Measurements from ENCODE around the gene AGAP2.
"Not testable (repeated sequence)": the region's sequence is repeated elsewhere in the genome, so short reads cannot be mapped to it uniquely, and the experiment has no call there.

Gene AGAP2

DNA sequence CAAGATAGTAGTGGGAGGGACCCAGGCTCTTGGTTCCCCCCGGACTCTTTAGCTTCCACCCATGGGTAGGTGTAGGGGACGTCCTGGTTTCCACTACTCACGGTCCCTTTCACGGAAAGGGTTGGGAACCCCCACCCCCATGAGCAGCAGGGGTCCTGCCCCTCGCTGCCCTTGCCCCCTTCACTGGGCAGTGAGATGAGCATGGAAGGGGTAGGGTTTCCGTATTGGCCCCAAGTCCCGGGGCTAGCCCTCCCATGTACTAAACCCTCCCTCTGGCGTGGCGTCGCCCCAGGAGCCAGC is 12.7 kb downstream of the AGAP2 start:
- DNase-seq (ENCODE audit: extremely low read depth, insufficient read length), result no peak
- TF ChIP-seq, protein P1, sequence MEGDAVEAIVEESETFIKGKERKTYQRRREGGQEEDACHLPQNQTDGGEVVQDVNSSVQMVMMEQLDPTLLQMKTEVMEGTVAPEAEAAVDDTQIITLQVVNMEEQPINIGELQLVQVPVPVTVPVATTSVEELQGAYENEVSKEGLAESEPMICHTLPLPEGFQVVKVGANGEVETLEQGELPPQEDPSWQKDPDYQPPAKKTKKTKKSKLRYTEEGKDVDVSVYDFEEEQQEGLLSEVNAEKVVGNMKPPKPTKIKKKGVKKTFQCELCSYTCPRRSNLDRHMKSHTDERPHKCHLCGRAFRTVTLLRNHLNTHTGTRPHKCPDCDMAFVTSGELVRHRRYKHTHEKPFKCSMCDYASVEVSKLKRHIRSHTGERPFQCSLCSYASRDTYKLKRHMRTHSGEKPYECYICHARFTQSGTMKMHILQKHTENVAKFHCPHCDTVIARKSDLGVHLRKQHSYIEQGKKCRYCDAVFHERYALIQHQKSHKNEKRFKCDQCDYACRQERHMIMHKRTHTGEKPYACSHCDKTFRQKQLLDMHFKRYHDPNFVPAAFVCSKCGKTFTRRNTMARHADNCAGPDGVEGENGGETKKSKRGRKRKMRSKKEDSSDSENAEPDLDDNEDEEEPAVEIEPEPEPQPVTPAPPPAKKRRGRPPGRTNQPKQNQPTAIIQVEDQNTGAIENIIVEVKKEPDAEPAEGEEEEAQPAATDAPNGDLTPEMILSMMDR (IDR thresholded peaks at IDR 0.05; ENCODE audit: insufficient read depth, low read length, poor library complexity, severe bottlenecking), result no peak
- H3K27me3 ChIP-seq (replicated peaks; ENCODE audit: control insufficient read depth, insufficient read depth, low read length), result no peaks in the 10 kb centered on the region
- peaks cover 32% of the 10 kb centered on the region for H3K36me3 ChIP-seq (ENCODE audit: control insufficient read depth, insufficient read depth, low read length)
- no peak overlapping the region for H3K4me3 ChIP-seq (replicated peaks; ENCODE audit: low read depth, low read length)

DNA sequence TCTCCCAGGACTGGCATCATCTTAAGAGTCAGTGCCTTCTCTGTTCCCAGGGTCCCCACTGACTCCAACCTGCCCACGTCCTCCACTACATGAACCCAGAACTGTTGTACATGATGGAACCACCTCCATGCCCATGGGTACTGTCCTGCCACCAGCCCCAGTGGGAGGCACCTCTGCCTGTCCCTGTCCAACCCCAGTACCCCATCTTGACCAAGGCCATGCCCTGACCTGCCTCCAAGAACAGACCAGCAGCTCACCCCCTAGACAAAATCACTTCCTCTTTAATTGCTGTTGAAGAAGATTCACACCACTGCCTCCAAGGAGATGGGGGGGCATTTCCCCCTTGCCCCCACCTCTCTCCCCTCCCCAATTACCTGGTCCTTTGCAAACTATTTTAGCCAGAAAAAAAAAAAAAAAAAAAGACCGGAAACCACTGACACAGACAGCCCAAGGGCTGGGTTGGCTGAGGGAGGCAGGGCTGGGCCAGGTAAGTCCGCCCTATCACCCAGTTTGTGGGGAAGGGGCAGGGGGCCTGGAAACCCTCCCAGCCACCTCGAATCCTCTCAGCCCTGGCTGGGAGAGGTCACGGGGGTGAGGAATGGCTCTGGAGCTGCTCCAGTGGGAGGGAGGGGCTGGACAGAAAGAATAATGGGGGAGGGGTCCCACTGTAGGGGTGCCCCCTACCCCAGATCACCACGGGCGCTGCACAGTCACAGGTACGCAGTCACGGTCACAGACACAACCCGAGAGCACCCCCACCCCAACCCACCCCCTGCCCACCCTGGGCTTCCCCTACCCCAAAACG is 13.4 kb downstream of the AGAP2 start:
- Histone ChIP-seq H3K27me3 (replicated peaks; ENCODE audit: control insufficient read depth, insufficient read depth, low read length) (no peaks in the 10 kb centered on the region), H3K36me3 (ENCODE audit: control insufficient read depth, insufficient read depth, low read length) (peaks cover 31% of the 10 kb centered on the region), H3K4me3 (replicated peaks; ENCODE audit: low read depth, low read length) (no peak overlapping the region)
- TF ChIP-seq, protein P1 (IDR thresholded peaks at IDR 0.05; ENCODE audit: insufficient read depth, low read length, poor library complexity, severe bottlenecking), result no peak
- DNase-seq (ENCODE audit: extremely low read depth, insufficient read length), result no peak

DNA sequence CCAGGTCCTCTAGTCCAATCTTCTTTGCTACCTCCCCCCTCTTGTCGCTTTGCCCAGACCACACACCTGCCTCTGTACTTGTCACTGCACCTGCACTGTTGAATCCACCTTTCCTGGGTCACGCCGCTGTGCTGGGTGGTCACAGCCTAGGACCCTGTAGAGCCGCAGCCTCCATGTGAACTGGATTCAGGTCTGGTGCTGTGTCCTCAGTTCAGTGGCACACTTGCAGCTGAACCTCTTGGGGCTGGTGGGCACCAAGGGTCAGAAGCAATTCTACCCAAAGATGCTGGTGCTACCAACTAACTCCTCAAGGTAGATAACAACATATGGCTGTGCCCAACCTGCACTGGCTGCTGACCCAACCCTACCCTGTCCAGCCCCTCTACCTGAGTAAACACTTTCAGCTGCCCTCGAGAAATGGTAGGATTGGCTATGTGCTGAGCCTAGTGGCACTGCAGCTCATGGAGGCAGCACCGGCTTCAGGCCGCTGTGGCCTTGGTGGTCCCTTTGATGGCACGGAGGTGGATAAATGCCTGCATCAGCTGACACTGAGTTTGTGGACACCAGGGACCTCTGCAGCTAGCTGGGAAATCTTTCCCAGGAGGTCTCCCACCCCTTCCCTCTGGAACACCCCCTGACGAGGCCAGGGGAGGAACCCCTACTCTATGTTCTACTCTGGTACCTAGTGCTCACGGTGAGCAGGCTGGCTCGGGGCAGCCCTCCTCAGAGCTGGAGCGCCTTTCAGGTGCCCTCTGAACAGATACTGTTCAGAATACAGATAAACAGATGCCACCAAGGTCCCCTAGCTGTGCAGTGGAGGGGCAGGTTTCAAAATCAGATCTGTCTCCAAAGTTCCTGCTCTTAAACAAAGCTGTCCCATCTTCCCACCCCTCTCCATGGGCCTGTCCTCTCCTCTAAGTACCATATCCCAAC is 14.3 kb downstream of the AGAP2 start:
- TF ChIP-seq, protein P1 (IDR thresholded peaks at IDR 0.05; ENCODE audit: insufficient read depth, low read length, poor library complexity, severe bottlenecking), result no peak
- no peak for DNase-seq (ENCODE audit: extremely low read depth, insufficient read length)
- no peak overlapping the region for H3K4me3 ChIP-seq (replicated peaks; ENCODE audit: low read depth, low read length)
- H3K27me3 ChIP-seq (replicated peaks; ENCODE audit: control insufficient read depth, insufficient read depth, low read length), result no peaks in the 10 kb centered on the region
- peaks cover 36% of the 10 kb centered on the region for H3K36me3 ChIP-seq (ENCODE audit: control insufficient read depth, insufficient read depth, low read length)

DNA sequence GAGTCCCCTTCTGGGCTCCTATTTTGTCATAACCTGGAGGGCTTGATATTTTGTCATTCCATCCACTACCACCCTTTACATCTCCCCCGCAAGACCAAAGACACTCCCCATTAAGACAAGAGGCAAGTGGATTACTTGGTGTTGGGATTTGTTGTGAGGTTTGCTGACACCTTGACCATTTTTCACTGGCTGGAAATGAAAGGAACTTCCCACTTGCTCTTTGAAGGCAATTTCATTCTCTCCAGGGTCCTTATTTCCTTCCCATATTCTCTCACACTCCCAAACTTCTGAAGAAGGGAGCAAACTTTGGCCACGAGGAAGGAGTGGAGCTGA is 14.9 kb downstream of the AGAP2 start:
- H3K36me3 ChIP-seq (ENCODE audit: control insufficient read depth, insufficient read depth, low read length), result peaks cover 39% of the 10 kb centered on the region
- DNase-seq (ENCODE audit: extremely low read depth, insufficient read length), result no peak
- H3K27me3 ChIP-seq (replicated peaks; ENCODE audit: control insufficient read depth, insufficient read depth, low read length), result no peaks in the 10 kb centered on the region
- TF ChIP-seq, protein P1 (IDR thresholded peaks at IDR 0.05; ENCODE audit: insufficient read depth, low read length, poor library complexity, severe bottlenecking), result no peak
- H3K4me3 ChIP-seq (replicated peaks; ENCODE audit: low read depth, low read length), result no peak overlapping the region

DNA sequence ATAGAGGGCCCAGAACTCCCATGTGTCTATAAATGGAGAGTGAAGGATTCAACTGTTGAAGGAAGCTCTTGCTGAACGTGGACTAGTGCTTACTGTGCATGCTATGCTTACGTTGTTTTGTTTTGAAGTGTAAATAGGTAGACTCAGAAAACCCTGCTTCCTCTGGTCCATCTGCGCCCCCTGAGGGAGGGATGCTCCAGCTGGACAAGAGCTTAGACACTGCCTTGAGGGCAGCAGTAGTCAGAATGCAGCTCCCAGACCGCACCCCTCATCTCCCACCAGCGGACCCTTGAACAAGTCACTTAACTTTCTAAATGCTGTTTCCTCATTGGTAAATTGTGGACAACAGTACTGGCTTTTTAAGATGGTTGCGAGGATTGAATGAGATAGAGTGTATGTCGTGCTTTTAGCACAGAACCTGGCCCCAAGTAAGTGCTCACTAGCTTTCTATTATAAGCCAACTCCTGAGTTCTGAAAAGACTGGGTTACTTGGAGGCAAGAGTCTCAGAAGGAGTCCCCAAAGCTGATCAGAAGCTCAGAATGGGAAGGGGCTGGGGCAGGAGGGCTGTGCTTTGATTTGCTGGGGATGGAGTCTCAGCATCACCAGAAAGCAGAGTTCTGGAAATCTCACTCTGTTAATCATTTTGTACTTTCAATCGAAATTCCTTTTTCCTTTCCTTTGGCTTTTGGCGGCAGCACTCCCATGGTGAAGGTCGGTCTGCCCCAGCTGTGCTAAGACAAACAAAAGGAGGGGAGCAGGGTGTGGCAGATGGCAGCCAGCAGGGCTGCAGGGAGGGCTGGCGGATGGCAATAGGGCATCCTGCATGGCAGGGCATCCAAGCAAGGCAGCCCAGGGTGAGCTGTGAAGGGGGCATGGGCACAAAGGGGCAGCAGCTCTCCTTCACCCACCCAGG is 15.6 kb downstream of the AGAP2 start:
- H3K36me3 ChIP-seq (ENCODE audit: control insufficient read depth, insufficient read depth, low read length), result peaks cover 44% of the 10 kb centered on the region
- DNase-seq (ENCODE audit: extremely low read depth, insufficient read length), result no peak
- no peak overlapping the region for H3K4me3 ChIP-seq (replicated peaks; ENCODE audit: low read depth, low read length)
- TF ChIP-seq, protein P1 (IDR thresholded peaks at IDR 0.05; ENCODE audit: insufficient read depth, low read length, poor library complexity, severe bottlenecking), result no peak
- H3K27me3 ChIP-seq (replicated peaks; ENCODE audit: control insufficient read depth, insufficient read depth, low read length), result no peaks in the 10 kb centered on the region

DNA sequence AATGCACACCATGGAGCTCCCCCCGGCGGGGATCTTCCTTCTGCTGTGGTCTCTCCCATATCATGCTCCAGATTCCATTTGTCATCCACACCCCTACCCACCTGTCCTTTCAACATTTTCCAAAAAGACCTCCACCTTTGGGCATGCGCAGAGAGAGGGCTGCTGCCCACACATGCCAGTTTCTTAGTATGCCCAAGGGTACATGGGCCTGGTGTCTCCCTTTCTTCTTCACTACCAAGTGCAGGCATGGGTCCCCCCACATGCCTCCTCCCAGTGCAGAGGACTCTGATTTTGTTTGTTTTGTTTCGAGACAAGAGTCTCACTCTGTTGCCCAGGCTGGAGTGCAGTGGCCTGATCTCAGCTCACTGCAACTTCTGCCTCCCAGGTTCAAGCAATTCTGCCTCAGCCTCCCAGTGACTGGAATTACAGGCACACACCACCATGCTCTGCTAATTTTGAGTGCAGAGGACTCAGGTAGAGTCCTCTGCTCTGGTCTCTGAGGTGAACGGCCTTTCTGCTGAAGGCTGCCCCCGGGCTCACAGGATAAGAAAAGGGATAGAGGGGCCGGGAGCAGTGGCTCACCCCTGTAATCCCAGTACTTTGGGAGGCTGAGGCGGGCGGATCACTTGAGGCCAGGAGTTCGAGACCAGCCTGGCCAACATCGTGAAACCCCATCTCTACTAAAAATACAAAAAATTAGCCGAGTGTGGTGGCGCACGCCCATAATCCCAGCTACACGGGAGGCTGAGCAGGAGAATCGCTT is 16.5 kb downstream of the AGAP2 start:
- not testable (repeated sequence) for H3K4me3 ChIP-seq (replicated peaks; ENCODE audit: low read depth, low read length); DNase-seq (ENCODE audit: extremely low read depth, insufficient read length); H3K27me3 ChIP-seq (replicated peaks; ENCODE audit: control insufficient read depth, insufficient read depth, low read length)
- H3K36me3 ChIP-seq (ENCODE audit: control insufficient read depth, insufficient read depth, low read length), result peaks cover 38% of the 10 kb centered on the region

Data from GM06990 (cell line).